Calu3 (cell line): ENCODE measurements around the gene AGXT2. TPM values are rescaled to one million over a fixed set of nuclear protein-coding genes. Genes with fewer than 3 reads are reported as not detected.

Experiments
- BruUV-seq: library from RNA; stranded (reverse); fragments of 400-500 nt; replicated peaks from 2 replicates; lab custom pipeline; 2021; lab: Mats Ljungman, UMichigan
- CTCF ChIA-PET: fragments of 300-600 bp; sonication (Branson Sonifier 250); formaldehyde crosslinking; loops from one replicate; lab custom pipeline; 2022; ENCODE audit warnings: antibody characterized with exemption; lab: Charles Lee
- DNase-seq: peaks from one replicate; pipeline ENCODE4 v3.0.0; 2022
- H3K27ac Mint-ChIP-seq: one replicate; pipeline ENCODE4 v1.8.0; 2022; ENCODE audit warnings: mixed read lengths; ENCODE audit not compliant: unreplicated experiment
- H3K27me3 Mint-ChIP-seq: one replicate; pipeline ENCODE4 v1.8.0; 2022; ENCODE audit warnings: mixed read lengths; ENCODE audit not compliant: unreplicated experiment
- H3K36me3 Mint-ChIP-seq: one replicate; pipeline ENCODE4 v1.8.0; 2022; ENCODE audit warnings: mild to moderate bottlenecking, moderate library complexity, mixed read lengths; ENCODE audit not compliant: insufficient read depth, unreplicated experiment
- H3K4me1 Mint-ChIP-seq: one replicate; pipeline ENCODE4 v1.8.0; 2022; ENCODE audit warnings: mild to moderate bottlenecking, low read depth, mixed read lengths; ENCODE audit not compliant: unreplicated experiment
- H3K4me3 Mint-ChIP-seq: one replicate; pipeline ENCODE4 v1.8.0; 2022; ENCODE audit warnings: mild to moderate bottlenecking, low read depth, moderate library complexity, mixed read lengths; ENCODE audit not compliant: unreplicated experiment
- H3K9me3 Mint-ChIP-seq: one replicate; pipeline ENCODE4 v1.8.0; 2022; ENCODE audit warnings: low read depth, mixed read lengths; ENCODE audit not compliant: unreplicated experiment
- CTCF ChIP-seq: fragments of 200-600 bp; IDR thresholded peaks from one replicate; pipeline ENCODE4 v1.8.0; 2022; ENCODE audit warnings: antibody characterized with exemption; ENCODE audit not compliant: unreplicated experiment
- intact Hi-C: fragments of 100-400 bp; cut with micrococcal nuclease; formaldehyde crosslinking; loops from one replicate; pipeline ENCODE4 v1.10.0; 2022; ENCODE audit not compliant: unreplicated experiment
- total RNA-seq: library from RNA; stranded (reverse); gene quantifications from 2 replicates; pipeline ENCODE4 v1.2.3, GENCODE V29; 2022

Gene AGXT2
- total RNA-seq, 1 experiment from 2014 or later = not detected

GRCh38 chr5:35073160-35073559, 25.4 kb upstream of the AGXT2 start:
- intact Hi-C loops = no loop called here

GRCh38 chr5:35069188-35069587, 21.4 kb upstream of the AGXT2 start:
- DNase-seq = no peak
- intact Hi-C loops = no loop called here
- Mint-ChIP-seq H3K9me3 (no peaks in the 10 kb centered on the region), H3K27me3 (no peaks in the 10 kb centered on the region), H3K4me3 (no peak overlapping the region), H3K36me3 (no peaks in the 10 kb centered on the region), H3K4me1 (no peaks in the 10 kb centered on the region), H3K27ac (no peak overlapping the region)
- CTCF ChIA-PET = no interaction called here
- TF ChIP-seq CTCF = no peak
- BruUV-seq = no TSS peak

More at GRCh38 chr5:35073160-35073559, 25.4 kb upstream of the AGXT2 start:
- Mint-ChIP-seq H3K4me3 (no peak overlapping the region), H3K27ac (no peak overlapping the region), H3K36me3 (no peaks in the 10 kb centered on the region), H3K9me3 (no peaks in the 10 kb centered on the region), H3K4me1 (no peaks in the 10 kb centered on the region), H3K27me3 (no peaks in the 10 kb centered on the region)
- no peak for DNase-seq
- CTCF ChIA-PET = no interaction called here
- TF ChIP-seq CTCF = no peak
- BruUV-seq = no TSS peak

GRCh38 chr5:35067985-35068384, 20.2 kb upstream of the AGXT2 start:
- Mint-ChIP-seq H3K4me3 (no peak overlapping the region), H3K27me3 (no peaks in the 10 kb centered on the region), H3K27ac (no peak overlapping the region), H3K4me1 (no peaks in the 10 kb centered on the region), H3K9me3 (no peaks in the 10 kb centered on the region), H3K36me3 (no peaks in the 10 kb centered on the region)
- CTCF ChIA-PET = no interaction called here
- no peak for DNase-seq
- no peak for TF ChIP-seq CTCF
- intact Hi-C loops = no loop called here
- BruUV-seq = no TSS peak

- H3K4me3 Mint-ChIP-seq = no peak overlapping the region
- H3K9me3 Mint-ChIP-seq = no peaks in the 10 kb centered on the region
- CTCF ChIA-PET = no interaction called here
- no peak overlapping the region for H3K27ac Mint-ChIP-seq
- H3K4me1 Mint-ChIP-seq = no peaks in the 10 kb centered on the region
- TF ChIP-seq CTCF = no peak
- no TSS peak for BruUV-seq
- DNase-seq = no peak
- intact Hi-C loops = no loop called here
- no peaks in the 10 kb centered on the region for H3K27me3 Mint-ChIP-seq
- no peaks in the 10 kb centered on the region for H3K36me3 Mint-ChIP-seq
These were observed 18.6 kb upstream of the AGXT2 start for GRCh38 chr5:35066260-35066795.
